Stimulated activated CD4-positive, alpha-beta T cell treated with anti-CD3 and anti-CD28 coated beads, Interleukin-1b, Interleukin-23, amount 100 ng/mL, for 1 hour (primary cell): ENCODE data around the gene TIGAR.

Experiments
- DNase-seq, 2 donors: peaks; one replicate each; pipeline ENCODE4 v3.0.0-alpha.2; 2020; ENCODE audit warnings: low read depth in 2 of 2

TIGAR gene, protein sequence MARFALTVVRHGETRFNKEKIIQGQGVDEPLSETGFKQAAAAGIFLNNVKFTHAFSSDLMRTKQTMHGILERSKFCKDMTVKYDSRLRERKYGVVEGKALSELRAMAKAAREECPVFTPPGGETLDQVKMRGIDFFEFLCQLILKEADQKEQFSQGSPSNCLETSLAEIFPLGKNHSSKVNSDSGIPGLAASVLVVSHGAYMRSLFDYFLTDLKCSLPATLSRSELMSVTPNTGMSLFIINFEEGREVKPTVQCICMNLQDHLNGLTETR

DNA sequence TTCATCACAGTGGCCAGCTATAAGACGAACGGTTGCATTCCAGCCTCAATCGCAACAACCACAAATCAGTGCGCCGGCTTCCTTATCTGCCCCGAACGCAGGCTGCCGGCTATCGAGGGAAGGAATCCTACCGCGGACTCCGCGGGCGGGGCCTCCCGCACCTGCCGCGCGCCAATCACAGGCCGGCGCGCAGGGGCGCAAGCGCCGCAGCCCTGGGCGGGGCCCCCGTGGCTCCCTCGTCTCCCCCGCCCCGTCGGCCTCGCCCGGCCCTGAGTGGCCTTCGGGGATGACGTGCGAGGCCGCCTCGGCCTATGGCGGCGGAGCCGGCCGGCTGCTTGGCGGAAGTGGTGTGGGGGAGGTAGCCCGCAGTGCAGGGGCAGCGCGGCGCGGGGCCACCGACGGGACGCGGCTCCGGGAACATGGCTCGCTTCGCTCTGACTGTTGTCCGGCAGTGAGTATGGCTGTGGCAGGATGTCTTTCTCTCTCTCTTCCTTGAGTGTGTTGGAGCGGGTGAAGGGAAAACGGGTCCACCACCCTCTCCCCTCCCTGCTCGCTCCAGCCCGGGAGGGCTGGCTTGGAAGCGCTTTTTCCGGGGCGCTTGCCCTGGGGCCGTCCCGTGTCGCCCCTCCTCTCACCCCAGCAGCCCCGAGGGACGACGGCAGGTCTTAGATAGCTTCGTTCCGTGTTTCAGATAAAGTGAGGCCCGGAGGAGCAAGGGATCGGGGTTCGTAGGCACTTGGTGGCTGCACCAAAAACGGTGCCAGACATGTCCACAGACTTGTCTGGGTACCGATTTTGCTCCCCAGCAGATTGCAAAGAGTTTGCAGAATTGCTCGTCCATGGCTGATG is at the start of gene TIGAR:
TSS of gene TIGAR (plus strand) at position 361 of the 849 bp plus-strand sequence. CDS start at position 420, 59 bp downstream.
- DNase-seq = peak; percentile 72 to 78

DNA sequence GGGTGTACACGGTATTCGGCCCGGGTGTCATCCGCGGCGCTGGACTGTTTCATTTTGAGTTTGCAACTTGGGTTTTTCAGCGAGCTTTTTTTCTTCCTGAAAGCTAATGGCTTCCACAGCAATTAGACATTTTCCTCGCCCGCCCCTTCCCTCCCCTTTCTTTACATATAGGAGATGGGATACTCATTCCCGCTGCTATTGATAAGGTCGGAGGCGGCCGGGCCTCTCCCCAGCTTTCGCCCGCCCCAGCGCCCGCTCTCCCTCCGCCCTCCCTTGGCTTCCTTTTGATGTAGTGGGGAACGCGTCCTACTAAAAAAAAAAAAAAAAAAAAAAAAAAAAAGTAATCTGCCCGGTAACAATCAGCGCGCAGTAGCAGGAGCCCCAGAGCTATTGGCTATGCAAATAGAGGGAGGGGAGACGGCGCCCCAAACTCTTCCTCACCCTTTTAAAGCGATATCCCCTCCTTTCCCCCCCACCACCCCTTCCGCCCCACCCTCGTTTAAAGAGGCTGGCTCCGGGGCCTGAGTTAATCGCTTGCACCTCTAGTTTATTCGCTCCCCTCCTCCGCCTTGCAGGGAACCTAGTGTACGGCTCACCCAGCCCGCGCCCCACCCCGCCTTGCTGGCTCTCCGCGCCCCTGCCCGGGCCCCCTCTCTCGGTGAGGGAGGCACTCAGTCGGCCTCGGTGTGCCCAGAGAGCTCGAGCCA is 49.1 kb upstream of the TIGAR start:
- peak; percentile 74 to 75 for DNase-seq

DNA sequence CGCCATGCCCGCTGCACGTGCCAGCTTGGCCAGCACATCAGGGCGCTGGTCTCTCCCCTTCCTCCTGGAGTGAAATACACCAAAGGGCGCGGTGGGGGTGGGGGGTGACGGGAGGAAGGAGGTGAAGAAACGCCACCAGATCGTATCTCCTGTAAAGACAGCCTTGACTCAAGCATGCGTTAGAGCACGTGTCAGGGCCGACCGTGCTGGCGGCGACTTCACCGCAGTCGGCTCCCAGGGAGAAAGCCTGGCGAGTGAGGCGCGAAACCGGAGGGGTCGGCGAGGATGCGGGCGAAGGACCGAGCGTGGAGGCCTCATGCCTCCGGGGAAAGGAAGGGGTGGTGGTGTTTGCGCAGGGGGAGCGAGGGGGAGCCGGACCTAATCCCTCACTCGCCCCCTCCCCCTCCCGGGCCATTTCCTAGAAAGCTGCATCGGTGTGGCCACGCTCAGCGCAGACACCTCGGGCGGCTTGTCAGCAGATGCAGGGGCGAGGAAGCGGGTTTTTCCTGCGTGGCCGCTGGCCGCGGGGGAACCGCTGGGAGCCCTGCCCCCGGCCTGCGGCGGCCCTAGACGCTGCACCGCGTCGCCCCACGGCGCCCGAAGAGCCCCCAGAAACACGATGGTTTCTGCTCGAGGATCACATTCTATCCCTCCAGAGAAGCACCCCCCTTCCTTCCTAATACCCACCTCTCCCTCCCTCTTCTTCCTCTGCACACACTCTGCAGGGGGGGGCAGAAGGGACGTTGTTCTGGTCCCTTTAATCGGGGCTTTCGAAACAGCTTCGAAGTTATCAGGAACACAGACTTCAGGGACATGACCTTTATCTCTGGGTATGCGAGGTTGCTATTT is 48.4 kb upstream of the TIGAR start:
- peak in 1 of 2 donors; percentile 50 for DNase-seq

DNA sequence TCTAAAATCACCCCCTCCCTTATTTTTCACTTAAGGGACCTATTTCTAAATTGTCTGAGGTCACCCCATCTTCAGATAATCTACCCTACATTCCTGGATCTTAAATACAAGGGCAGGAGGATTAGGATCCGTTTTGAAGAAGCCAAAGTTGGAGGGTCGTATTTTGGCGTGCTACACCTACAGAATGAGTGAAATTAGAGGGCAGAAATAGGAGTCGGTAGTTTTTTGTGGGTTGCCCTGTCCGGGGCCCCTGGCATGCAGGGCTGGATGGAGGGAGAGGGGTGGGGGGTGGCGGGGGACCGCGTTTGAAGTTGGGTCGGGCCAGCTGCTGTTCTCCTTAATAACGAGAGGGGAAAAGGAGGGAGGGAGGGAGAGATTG is 47.8 kb upstream of the TIGAR start:
- DNase-seq = no peak

DNA sequence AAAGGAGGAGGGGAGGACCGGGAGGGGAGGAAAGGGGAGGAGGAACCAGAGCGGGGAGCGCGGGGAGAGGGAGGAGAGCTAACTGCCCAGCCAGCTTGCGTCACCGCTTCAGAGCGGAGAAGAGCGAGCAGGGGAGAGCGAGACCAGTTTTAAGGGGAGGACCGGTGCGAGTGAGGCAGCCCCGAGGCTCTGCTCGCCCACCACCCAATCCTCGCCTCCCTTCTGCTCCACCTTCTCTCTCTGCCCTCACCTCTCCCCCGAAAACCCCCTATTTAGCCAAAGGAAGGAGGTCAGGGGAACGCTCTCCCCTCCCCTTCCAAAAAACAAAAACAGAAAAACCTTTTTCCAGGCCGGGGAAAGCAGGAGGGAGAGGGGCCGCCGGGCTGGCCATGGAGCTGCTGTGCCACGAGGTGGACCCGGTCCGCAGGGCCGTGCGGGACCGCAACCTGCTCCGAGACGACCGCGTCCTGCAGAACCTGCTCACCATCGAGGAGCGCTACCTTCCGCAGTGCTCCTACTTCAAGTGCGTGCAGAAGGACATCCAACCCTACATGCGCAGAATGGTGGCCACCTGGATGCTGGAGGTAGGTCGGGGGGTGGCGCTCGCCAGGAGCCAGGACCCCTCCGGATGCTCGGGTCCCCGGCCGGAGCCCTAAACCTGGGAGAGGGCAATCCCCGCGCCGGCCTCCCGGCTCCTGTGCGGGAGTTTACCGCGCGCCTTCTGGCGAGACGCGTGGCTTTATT is 47.2 kb upstream of the TIGAR start, which contains the start of gene CCND2:
TSS of gene CCND2 (plus strand) at position 111 of the 744 bp plus-strand sequence. CDS start at position 390, 279 bp downstream.
- peak in 1 of 2 donors; percentile 60 for DNase-seq

DNA sequence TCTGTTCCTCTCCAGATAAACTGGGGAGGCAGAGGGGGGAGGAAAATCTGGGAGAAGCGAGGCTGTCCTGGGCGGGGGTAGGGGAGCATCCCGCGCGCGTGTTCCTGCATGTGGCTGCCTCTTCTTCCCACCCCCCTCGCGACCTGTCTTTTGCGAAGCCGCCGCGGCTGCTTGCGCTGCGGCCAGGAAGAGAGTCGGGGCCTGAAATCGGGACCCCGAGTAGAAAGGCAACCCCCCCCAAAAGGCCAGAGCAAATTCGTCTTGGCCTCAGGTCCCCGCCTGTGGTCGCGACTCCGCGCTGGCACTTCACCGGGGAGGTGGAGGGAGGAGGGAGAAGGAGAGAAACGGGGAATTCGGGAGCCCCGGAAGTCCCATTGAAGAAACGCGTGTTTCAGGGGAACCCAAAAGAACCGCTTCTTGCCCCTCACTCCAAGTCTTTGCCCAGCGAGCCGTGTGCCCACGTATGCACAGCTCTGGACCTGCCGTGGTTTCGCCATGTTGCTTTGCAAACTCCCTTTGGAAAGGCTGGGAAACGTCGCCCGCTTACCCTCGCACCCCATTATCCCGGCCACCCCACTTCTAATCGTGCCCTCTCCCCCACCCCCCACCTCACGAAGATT is 46.5 kb upstream of the TIGAR start:
- no peak for DNase-seq

DNA sequence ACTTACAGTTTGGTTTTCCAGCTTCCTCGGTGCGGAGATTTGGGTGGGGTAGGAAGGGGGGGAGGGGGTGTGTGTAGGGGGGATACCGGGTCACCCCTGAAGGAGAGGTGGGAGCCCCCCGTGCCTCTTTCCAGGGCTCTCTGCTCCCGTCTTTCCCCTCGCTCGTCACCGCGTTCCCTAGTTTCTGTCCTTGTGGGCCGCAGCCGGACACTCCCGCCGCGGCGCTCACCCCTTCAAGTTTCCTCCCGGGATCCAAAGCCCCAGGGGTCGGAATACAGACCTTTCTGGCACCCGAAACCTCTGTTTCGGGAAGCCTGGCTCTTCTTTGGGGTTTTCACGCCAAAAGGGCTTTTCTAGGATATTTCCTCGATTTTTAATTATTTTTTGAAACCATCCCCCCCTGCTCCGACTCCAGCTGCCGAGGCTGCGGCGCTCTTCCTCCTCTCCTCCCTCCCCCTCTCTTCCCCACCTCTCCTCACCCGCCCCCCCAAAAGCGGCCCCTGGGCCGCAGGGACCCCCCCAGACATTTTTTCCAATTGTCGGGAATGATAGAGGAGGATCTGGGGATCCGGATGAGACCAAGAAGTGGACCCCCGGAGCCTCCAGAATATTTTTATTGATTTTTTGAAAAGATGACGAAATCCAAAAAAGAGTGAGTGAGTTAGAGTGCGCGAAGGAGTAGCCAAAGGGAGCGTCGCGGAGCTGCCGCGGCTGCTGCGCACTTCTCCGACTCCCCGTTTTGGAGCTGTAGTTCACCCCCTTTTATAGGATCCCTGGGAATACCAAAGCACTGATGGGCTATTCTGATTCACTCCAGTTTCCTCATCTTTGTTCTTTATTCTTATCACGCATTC is 45.8 kb upstream of the TIGAR start:
- no peak for DNase-seq

DNA sequence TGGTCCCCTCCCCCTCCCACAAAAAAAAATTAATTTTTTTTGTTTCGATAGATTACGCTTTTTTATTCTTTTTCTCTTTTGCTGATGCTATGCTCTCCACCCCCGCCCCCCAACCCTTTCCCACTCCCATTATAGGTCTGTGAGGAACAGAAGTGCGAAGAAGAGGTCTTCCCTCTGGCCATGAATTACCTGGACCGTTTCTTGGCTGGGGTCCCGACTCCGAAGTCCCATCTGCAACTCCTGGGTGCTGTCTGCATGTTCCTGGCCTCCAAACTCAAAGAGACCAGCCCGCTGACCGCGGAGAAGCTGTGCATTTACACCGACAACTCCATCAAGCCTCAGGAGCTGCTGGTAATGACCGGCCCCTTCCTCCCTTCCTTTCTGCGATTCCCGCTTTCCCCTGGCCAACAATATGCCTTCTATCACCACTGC is 45.1 kb upstream of the TIGAR start:
- DNase-seq = no peak

DNA sequence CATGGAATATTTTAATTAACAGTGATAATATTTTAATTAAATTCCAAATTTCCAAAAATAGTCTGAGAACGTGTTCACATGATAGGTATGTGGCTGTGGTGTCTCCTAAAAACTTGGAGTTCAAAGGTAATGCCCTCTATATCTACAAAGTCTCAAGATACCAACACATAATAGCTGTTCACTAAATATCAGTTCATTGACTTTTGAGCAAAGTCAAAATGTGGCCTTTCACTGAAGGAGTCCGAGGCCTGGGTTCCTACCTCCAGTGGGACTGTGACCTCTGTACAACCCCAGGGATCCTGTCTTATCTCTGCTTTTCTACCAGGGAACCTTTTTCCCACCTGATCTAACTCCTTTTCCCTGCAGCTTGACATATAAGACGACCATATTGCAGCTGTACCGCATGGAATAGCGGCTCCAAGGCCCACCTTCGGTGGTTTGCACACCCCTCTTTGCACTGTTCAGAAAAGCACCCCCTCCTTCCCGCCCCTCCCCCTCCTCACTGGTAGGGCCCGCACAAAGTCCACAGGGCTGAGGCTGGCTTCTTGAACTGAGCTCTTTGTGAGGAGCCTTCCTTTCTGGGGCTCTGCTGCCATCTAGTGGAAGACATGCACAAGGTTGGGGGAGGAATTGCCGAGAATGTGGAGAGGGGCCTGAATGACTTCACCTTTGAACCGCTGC is 44.3 kb upstream of the TIGAR start:
- peak; percentile 65 to 74 for DNase-seq

DNA sequence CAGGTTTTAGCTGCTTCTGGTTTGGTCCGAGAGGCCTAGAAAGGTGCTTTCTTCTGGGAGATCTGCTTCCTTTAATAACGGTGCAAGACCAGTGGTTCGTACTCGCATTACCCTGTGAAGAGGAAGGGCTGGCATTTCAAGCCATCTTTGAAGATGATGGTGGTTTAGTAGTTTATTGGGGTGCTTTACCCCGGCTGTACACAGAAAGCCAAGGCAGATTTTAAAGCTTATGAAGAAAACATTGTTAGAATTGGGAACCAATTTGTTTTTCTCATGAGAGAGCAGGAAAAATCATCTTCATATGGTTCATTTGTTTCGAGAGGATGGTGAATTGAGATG is 43.8 kb upstream of the TIGAR start:
- no peak for DNase-seq

DNA sequence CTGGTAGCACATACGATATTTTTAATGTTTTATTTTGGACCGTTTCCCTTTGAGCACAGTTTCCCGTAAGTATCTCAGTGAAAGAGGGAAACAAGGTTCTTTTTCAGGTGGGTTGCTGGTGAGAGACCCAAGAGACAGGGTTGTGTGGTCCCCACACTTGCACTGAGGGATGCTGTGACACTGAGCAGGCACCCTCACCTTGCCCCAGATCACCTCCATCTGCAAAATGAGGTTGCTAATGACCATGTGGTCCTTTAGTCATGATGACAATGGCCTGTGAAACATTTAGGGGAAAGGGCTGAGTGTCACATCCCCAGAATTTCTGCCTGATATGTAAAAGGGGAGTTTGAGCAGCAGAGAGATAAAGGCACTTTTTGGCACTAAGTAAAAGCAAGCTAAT is 43.2 kb upstream of the TIGAR start:
- no peak for DNase-seq

DNA sequence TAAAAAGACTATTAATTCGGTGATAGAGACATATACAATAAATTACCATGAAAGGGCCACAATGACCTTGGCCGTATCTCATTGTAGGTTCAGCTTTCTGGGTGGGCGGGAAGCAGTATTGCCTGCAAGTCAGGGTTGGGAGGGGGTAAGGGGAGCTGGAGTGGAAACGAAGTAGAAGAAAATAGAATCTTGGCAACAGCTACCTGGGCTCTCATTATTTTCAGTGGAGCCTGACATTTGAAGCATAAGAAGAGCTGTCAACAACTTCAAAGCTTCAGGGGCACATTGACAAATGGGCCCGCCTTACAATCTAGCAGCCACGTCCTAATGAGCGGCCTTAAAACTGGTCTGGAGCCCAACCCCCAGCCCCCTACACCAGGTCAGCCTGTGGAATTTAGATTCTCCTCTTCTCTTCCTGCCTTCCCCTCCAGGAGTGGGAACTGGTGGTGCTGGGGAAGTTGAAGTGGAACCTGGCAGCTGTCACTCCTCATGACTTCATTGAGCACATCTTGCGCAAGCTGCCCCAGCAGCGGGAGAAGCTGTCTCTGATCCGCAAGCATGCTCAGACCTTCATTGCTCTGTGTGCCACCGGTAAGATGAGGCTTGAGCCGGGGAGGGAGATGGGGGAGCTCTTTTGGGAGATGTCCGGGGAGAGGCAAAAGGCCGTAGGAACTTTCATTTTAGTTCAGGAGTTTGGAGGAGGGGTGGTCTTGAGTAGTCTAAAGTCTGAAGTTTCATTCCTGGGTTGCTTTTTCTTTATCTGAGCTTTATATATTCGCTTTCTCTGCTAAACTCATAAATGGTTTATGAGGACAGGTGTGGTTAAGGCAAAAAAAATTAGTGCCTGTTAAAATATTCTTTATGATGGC is 42.5 kb upstream of the TIGAR start:
- no peak for DNase-seq

DNA sequence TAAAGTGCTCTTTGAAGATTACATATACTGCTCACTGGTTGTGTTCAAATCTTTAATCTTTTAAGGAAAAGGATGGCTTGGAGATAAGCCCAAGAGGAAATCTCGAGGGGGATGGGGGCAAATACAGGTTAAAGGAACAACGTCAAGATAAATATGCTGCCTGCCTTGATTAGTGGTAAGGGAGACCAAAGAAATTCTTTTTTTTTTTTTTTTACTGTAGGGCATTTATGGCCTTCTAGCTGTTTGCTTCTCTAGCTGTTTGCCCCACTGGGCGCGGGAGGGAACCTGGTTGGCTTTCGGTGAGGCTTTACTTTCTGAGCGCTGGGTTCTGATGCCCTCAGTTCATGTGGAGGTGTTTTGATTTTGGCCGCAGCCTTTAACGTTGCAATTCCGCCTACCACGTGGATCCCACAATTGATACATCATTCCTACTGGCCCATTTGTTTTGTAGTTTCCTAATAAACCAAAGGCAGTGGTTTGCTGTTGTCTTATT is 41.8 kb upstream of the TIGAR start:
- no peak for DNase-seq

DNA sequence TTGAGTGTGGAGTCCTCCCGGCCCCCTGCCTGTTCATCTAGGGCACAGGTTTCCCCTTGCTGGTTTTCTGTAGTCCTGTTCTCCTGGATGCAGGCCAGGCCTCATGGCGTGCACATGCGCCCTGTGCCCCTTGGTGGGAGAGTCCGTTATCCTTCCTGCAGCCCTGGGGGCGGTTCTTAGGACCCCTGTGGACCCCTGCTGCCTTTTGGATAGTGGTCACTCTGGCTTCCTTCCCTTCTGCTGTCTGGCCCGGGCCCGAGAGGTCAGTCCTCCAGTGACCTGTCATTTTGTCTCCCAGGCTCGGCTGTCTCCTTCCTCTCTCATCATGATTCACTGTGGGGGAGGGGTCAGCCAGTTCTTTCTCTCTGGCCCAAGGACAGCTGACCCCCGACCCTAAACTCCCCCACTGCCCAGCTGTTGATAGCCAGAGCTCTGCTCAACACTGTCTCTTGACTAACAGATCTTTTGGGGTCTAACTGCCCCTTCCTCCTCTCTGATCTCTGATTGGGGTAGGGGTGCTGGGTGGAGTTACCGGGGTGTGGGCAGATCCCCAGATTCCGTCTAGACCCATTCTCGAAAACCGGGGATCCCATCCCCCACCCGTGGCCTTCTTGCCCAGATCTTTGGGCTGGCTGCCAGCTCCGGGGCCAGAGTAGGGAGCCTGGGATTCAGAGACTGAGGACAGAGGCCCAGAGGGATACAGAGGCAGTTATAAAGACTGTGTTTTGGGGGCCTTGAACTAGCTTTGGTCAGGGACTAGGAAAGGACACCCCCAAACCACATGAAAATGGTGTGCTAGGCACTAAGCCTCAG is 40.5 kb upstream of the TIGAR start:
- no peak for DNase-seq

DNA sequence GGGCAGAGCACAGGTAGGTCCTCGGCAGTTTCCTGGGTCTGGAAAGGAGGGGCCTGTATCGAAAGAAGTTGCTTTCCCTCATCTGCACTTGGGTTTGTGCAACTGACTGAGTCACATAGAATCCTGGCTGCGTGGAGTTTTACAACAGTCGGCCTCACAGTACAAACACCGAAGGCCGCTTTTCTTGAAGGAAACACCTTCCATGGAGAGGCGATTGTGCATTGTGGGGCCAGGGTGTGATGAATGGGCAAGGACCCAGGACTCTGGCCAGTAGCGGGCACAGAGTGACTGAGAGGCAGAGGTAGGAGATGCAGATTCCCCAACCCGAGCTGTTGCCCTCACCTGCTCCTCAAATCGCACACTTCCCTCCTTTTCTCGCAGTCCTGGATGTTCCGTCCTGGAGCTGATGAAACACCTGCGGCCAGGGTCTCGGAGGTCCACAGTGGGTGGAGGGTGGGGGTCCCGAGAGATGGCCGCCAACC is 39.8 kb upstream of the TIGAR start:
- no peak for DNase-seq

DNA sequence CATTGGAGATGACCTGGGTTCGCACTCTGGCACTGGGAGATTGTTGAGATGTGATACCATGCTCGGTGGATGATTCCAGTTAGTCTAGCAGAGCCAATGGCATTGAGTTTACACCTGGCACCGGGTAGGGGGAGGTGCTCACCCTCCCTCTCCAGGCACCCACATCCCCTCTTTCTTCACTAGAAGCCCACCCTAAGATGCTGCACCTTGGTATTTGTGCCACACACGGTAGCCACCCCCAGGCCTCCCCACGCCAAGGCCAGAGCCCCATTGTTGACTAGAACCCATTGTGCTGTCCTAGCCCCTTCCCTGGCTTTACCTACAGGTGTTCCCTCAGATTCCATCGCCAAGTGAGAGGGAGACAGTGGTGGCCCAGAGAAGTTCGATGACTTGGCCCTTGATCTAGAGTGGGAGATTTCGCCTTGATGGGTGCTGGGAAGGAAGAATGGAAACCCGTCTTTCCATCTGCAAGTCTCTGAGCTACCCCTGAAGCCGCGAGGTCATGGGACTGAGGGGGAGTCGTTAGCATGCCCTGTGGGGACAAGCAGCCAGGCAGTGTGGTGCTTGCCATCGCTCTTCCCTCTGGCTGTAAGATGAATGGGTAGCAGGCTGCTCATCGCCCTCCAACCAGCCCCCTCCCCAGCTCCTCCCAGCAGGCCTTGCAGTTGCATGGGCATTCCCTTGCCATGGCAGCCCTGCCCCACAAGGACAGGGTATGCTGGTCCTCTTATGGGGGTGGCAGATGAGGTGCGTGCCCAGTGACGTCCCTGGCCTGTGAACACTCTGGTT is 38.7 kb upstream of the TIGAR start:
- DNase-seq = no peak
